OCI-LY1 (cell line): ENCODE results near the gene VPS72.

Experiments
- H2AFZ ChIP-seq: fragments of 200-600 bp; sonication (generic), shearing (Covaris generic); 2 replicates; pipeline ENCODE4 v1.6.0; 2014; ENCODE audit warnings: antibody characterized with exemption, mild to moderate bottlenecking, low read length
- H3F3A ChIP-seq: fragments of 200-600 bp; sonication (generic), shearing (Covaris generic); 2 replicates; pipeline ENCODE4 v1.6.0; 2014; ENCODE audit warnings: mild to moderate bottlenecking, antibody characterized with exemption, low read length, moderate library complexity; ENCODE audit not compliant: insufficient read depth
- H3K27ac ChIP-seq: fragments of 200-600 bp; sonication (generic); 2 replicates; pipeline ENCODE4 v1.5.1; 2014; ENCODE audit warnings: low read length, mixed run types, mild to moderate bottlenecking, low read depth; ENCODE audit not compliant: poor library complexity, severe bottlenecking
- H3K27me3 ChIP-seq: fragments of 200-600 bp; sonication (generic); 2 replicates; pipeline ENCODE4 v1.6.0; 2014; ENCODE audit warnings: antibody characterized with exemption, mild to moderate bottlenecking, low read length, moderate library complexity; ENCODE audit not compliant: insufficient read depth
- H3K36me3 ChIP-seq: fragments of 200-600 bp; sonication (generic); 2 replicates; pipeline ENCODE4 v1.6.1; 2014; ENCODE audit warnings: mild to moderate bottlenecking, antibody characterized with exemption, low read length, moderate library complexity, mixed read lengths; ENCODE audit not compliant: insufficient read depth
- H3K4me1 ChIP-seq: fragments of 200-600 bp; sonication (generic); 2 replicates; pipeline ENCODE4 v1.5.1; 2014; ENCODE audit warnings: mild to moderate bottlenecking, low read length, moderate library complexity; ENCODE audit not compliant: insufficient read depth, severe bottlenecking
- H3K4me2 ChIP-seq: fragments of 200-600 bp; sonication (generic), shearing (Covaris generic); 2 replicates; pipeline ENCODE4 v1.6.1; 2014; ENCODE audit warnings: low read length
- H3K4me3 ChIP-seq: fragments of 200-600 bp; sonication (generic); 2 replicates; pipeline ENCODE4 v1.5.1; 2014; ENCODE audit warnings: low read length, low read depth, mild to moderate bottlenecking, mixed read lengths; ENCODE audit not compliant: poor library complexity, severe bottlenecking
- H3K79me2 ChIP-seq: fragments of 200-600 bp; shearing (Covaris generic); 2 replicates; pipeline ENCODE4 v1.6.1; 2016; ENCODE audit warnings: mixed run types, low read length, mixed read lengths; ENCODE audit not compliant: insufficient read depth
- H3K9ac ChIP-seq: fragments of 200-600 bp; sonication (generic), shearing (Covaris generic); 2 replicates; pipeline ENCODE4 v1.6.1; 2014; ENCODE audit warnings: mild to moderate bottlenecking, low read length, mixed read lengths
- H3K9me2 ChIP-seq: fragments of 200-600 bp; sonication (generic), shearing (Covaris generic); 2 replicates; pipeline ENCODE4 v1.6.1; 2014; ENCODE audit warnings: low read depth, mild to moderate bottlenecking, low read length, mixed read lengths
- H3K9me3 ChIP-seq: fragments of 200-600 bp; shearing (Covaris generic); 2 replicates; pipeline ENCODE4 v1.6.1; 2014; ENCODE audit warnings: low read length, mixed read lengths
- H4K20me1 ChIP-seq: fragments of 200-600 bp; sonication (generic), shearing (Covaris generic); 2 replicates; pipeline ENCODE4 v1.6.0; 2016; ENCODE audit warnings: mild to moderate bottlenecking, low read length; ENCODE audit not compliant: insufficient read depth
- CTCF ChIP-seq: fragments of 200-600 bp; sonication (generic), shearing (Covaris generic); IDR thresholded peaks from 2 replicates; pipeline ENCODE4 v1.5.1; 2017; ENCODE audit warnings: mild to moderate bottlenecking, antibody characterized with exemption, low read length, moderate library complexity, mixed read lengths
- EZH2 ChIP-seq: fragments of 200-600 bp; sonication (generic), shearing (Covaris generic); IDR thresholded peaks from 2 replicates; pipeline ENCODE4 v1.8.0; 2017; ENCODE audit warnings: borderline replicate concordance, mixed run types, mild to moderate bottlenecking, antibody characterized with exemption, low read length, moderate library complexity, mixed read lengths

The VPS72 gene

DNA sequence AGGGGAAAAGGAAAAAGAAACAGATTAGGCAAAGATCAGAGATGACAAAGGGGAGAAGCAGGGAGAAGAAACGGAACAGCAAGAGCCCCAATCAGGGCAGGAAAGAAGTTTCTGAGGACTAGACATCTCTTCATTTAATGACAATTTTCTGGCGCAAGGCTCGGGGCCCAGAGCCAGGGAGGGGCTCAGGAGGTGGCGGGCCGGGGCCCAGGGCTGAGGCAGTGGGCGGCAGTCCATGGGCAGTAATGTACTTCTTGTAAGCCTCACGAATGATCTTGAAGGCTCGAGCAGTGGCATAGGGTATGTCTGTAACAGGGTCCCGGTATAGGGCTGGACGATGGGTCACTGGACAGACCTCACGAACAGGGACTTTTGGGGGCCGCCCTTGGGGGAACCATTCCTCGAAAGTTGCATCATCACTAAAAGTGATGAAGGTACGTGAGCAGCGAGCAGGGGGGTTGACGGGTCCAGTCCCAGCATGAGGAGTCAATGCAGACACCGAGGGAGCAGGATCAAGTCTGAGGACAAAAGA lies 13.4 kb downstream of the VPS72 start:
- H3K9ac ChIP-seq = no peak overlapping the region
- no peaks in the 10 kb centered on the region for H3K4me1 ChIP-seq
- no peaks in the 10 kb centered on the region for H4K20me1 ChIP-seq
- H3K27me3 ChIP-seq = no peaks in the 10 kb centered on the region
- no peak overlapping the region for H3K4me3 ChIP-seq
- H3K9me3 ChIP-seq = no peaks in the 10 kb centered on the region
- no peaks in the 10 kb centered on the region for H3K9me2 ChIP-seq
- no peak overlapping the region for H3K4me2 ChIP-seq
- TF ChIP-seq CTCF (no peak), EZH2 (no peak)
- no peak overlapping the region for H3K27ac ChIP-seq
- no peaks in the 10 kb centered on the region for H3K79me2 ChIP-seq
- H3K36me3 ChIP-seq = peaks cover 70% of the 10 kb centered on the region
- H2AFZ ChIP-seq = no peak overlapping the region
- H3F3A ChIP-seq = no peaks in the 10 kb centered on the region

DNA sequence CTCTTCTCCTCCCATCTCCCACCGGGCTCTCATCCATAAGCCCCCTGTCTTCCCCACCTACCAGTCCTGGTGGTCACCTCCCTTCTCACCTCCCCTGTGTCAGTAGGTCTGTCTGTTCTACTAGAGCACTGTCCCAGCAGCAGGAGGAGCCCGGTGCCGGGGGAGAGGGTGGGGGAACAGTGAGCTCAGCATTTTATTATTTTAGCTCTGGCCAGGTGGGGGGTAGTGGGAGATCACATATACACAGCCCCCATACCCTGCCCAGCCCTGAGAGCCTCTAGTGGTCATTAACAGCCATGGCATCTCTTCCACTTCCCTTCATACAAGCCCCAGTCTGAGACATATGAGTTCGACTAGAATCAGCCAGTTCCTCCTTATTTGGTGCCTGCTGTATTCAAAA lies 14.1 kb downstream of the VPS72 start, which contains the start of gene TMOD4:
TMOD4 (minus strand) TSS at position 119 of the 400 bp plus-strand sequence. CDS start 1,106 bp downstream, outside the sequence.
- no peaks in the 10 kb centered on the region for H4K20me1 ChIP-seq
- no peak within 1 kb of the TSS for H3K4me3 ChIP-seq
- H3K36me3 ChIP-seq = peaks cover 65% of the 10 kb centered on the region
- no peak within 1 kb of the TSS for H3K4me2 ChIP-seq
- no peaks in the 10 kb centered on the region for H3K27me3 ChIP-seq
- no peaks in the 10 kb centered on the region for H3K9me3 ChIP-seq
- TF ChIP-seq EZH2 (no peak), CTCF (peak; percentile 58)
- H2AFZ ChIP-seq = no peak within 1 kb of the TSS
- no peaks in the 10 kb centered on the region for H3K9me2 ChIP-seq
- no peaks in the 10 kb centered on the region for H3K79me2 ChIP-seq
- no peak within 1 kb of the TSS for H3K27ac ChIP-seq
- no peak within 1 kb of the TSS for H3K9ac ChIP-seq
- H3F3A ChIP-seq = no peaks in the 10 kb centered on the region
- H3K4me1 ChIP-seq = no peaks in the 10 kb centered on the region

DNA sequence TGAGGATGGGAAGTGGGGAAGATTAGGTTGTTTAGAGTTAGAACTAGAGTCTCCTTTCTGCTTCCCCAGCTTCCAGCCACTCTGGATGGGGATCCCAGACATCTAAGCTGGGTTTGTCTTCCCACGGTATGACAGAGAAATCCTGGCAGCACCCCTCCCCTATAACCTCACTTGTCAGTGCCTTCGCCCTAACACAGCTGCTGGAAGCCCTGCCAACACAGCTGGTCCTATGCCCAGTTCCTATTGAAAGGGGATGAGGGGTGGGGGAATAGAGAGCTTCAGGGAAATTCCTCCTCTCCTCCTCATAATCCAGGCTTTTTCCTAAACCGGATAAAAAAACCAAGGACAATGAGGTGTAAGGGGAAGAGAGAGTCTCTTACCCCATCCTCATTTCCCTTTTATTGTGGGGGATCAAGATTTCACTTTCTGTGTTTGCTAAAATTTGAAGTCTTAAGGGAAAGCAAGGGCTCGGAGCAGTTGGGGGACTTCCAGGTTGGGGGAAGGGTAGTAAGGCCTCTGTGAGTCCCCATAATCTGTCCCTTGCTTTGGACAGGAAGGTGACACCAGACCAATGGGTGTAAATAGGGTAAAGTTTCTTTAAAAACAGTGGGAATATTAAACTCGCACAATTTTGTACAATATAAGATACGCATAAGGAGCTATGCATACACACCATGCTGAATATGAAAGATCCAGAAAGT lies 14.8 kb downstream of the VPS72 start:
- Histone ChIP-seq H3K4me3 (no peak overlapping the region), H3K9me2 (no peaks in the 10 kb centered on the region), H4K20me1 (no peaks in the 10 kb centered on the region), H3K9me3 (no peaks in the 10 kb centered on the region), H2AFZ (no peak overlapping the region), H3F3A (no peaks in the 10 kb centered on the region), H3K36me3 (peaks cover 65% of the 10 kb centered on the region), H3K27me3 (no peaks in the 10 kb centered on the region), H3K79me2 (no peaks in the 10 kb centered on the region), H3K4me1 (no peaks in the 10 kb centered on the region), H3K9ac (no peak overlapping the region), H3K27ac (no peak overlapping the region), H3K4me2 (no peak overlapping the region)
- TF ChIP-seq CTCF (no peak), EZH2 (no peak)
